ENCODE results near the gene CAMKV.
A peak's percentile ranks its signal among the peaks of the same experiment; 100 is the strongest.
"Not testable (repeated sequence)": the region's sequence is repeated elsewhere in the genome, so short reads cannot be mapped to it uniquely, and the experiment has no call there.

Gene CAMKV

DNA sequence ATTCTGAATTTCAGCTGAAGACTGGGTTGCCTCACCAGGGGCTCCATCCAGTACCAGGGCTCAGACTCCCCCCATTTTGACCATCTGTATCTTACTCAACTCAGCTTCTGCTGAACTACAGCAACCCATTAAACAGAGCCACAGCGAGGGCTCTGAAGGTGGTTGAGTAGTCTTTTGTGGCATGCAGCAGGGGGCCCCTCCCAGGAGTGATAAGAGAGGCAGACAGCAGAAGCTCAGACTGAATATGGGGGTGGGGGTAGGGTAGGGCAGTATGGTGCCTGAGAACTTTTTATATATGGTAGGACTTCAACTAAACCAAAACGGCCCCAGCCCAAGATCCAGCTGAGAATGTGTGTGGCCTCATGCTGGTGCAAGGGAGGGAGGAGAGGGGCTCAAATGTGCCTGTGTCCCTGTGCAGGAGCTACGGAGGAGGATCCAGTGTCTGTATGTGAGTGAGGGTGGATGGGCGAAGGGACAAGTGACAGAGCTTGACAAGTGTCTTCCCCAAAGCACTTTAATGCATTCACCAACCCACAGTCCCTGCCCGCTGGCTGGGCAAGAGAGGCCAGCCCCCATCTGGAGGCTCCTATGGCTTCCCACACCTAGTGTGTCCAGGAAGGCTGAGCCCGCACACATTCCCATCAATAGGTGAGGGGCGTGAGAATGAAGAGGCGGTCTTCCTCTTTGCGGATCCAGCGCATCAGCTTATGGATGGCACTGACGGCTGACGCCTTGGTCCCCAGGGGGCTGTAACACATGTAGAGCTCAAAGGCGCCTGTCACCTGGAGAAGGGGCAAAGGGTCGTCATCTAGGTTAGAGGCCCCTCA lies 38.9 kb upstream of the CAMKV start:
- no peak for ATAC-seq
- TF ChIP-seq, protein P1, sequence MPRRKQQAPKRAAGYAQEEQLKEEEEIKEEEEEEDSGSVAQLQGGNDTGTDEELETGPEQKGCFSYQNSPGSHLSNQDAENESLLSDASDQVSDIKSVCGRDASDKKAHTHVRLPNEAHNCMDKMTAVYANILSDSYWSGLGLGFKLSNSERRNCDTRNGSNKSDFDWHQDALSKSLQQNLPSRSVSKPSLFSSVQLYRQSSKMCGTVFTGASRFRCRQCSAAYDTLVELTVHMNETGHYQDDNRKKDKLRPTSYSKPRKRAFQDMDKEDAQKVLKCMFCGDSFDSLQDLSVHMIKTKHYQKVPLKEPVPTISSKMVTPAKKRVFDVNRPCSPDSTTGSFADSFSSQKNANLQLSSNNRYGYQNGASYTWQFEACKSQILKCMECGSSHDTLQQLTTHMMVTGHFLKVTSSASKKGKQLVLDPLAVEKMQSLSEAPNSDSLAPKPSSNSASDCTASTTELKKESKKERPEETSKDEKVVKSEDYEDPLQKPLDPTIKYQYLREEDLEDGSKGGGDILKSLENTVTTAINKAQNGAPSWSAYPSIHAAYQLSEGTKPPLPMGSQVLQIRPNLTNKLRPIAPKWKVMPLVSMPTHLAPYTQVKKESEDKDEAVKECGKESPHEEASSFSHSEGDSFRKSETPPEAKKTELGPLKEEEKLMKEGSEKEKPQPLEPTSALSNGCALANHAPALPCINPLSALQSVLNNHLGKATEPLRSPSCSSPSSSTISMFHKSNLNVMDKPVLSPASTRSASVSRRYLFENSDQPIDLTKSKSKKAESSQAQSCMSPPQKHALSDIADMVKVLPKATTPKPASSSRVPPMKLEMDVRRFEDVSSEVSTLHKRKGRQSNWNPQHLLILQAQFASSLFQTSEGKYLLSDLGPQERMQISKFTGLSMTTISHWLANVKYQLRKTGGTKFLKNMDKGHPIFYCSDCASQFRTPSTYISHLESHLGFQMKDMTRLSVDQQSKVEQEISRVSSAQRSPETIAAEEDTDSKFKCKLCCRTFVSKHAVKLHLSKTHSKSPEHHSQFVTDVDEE (CRISPR knock-in tag; IDR thresholded peaks at IDR 0.05), result no peak
- TF ChIP-seq, protein P2, sequence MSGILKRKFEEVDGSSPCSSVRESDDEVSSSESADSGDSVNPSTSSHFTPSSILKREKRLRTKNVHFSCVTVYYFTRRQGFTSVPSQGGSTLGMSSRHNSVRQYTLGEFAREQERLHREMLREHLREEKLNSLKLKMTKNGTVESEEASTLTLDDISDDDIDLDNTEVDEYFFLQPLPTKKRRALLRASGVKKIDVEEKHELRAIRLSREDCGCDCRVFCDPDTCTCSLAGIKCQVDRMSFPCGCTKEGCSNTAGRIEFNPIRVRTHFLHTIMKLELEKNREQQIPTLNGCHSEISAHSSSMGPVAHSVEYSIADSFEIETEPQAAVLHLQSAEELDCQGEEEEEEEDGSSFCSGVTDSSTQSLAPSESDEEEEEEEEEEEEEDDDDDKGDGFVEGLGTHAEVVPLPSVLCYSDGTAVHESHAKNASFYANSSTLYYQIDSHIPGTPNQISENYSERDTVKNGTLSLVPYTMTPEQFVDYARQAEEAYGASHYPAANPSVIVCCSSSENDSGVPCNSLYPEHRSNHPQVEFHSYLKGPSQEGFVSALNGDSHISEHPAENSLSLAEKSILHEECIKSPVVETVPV (CRISPR knock-in tag; IDR thresholded peaks at IDR 0.05), result no peak
- TF ChIP-seq SNAI2 (CRISPR knock-in tag; IDR thresholded peaks at IDR 0.05), result no peak
- TF ChIP-seq ZFP3 (CRISPR knock-in tag; IDR thresholded peaks at IDR 0.05), result no peak
- TF ChIP-seq TOX (CRISPR knock-in tag; IDR thresholded peaks at IDR 0.05; ENCODE audit: borderline replicate concordance), result no peak
- no peak for TF ChIP-seq PPARA (CRISPR knock-in tag; IDR thresholded peaks at IDR 0.05; ENCODE audit: borderline replicate concordance)
- TF ChIP-seq BACH2 (CRISPR knock-in tag; IDR thresholded peaks at IDR 0.05; ENCODE audit: borderline replicate concordance), result no peak
- no peak for TF ChIP-seq ARNTL (CRISPR knock-in tag; IDR thresholded peaks at IDR 0.05; ENCODE audit: borderline replicate concordance, low read depth)

DNA sequence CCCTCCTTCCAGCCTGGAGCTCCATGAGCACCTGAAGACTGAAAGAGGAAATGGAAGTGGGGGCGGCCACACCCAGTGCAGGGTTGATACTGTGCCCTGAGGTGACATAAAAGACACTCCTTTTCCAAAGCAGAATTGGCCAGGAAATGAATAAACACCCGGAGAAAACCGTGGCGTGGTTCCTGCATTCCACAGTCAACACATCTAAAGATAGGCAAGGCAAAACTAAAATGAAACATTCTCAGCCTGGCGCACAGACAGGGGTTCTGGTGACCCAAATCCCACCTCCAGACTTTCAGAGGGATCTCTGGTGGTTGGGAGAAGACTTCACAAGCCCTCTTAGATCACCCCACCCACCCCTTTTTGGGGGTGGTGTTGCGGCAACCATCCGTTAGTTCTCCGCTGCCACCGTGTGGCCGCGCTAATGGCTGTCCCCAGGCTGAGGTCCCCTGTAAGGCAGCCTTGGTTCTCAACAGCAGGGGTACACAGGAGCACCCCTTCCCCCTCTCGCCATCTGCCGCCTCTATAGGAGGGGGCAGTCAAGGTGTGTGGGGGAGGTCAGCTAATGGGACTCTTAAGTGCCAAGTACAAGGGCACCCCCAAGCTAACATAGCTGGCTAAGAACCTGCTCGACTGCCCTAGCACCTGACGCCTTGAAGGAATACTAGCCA lies 36.5 kb upstream of the CAMKV start:
- peak; percentile 41; the same call in 2 of the 3 replicates for ATAC-seq
- TF ChIP-seq ISL1 (CRISPR knock-in tag; IDR thresholded peaks at IDR 0.05) (no peak), ZFP3 (CRISPR knock-in tag; IDR thresholded peaks at IDR 0.05) (no peak), ZNF70 (CRISPR knock-in tag; IDR thresholded peaks at IDR 0.05) (no peak), TOX (CRISPR knock-in tag; IDR thresholded peaks at IDR 0.05; ENCODE audit: borderline replicate concordance) (no peak), CSDC2 (CRISPR knock-in tag; IDR thresholded peaks at IDR 0.05) (no peak), ZNF565 (CRISPR knock-in tag; conservative IDR thresholded peaks at IDR 0.05; ENCODE audit: low read depth) (no peak), ZFP30 (CRISPR knock-in tag; IDR thresholded peaks at IDR 0.05) (no peak), GLIS3 (CRISPR knock-in tag; IDR thresholded peaks at IDR 0.05) (no peak), ZNF8 (CRISPR knock-in tag; IDR thresholded peaks at IDR 0.05) (no peak), PPARA (CRISPR knock-in tag; IDR thresholded peaks at IDR 0.05; ENCODE audit: borderline replicate concordance) (no peak)
- TF ChIP-seq, protein P2 (CRISPR knock-in tag; IDR thresholded peaks at IDR 0.05), result no peak

DNA sequence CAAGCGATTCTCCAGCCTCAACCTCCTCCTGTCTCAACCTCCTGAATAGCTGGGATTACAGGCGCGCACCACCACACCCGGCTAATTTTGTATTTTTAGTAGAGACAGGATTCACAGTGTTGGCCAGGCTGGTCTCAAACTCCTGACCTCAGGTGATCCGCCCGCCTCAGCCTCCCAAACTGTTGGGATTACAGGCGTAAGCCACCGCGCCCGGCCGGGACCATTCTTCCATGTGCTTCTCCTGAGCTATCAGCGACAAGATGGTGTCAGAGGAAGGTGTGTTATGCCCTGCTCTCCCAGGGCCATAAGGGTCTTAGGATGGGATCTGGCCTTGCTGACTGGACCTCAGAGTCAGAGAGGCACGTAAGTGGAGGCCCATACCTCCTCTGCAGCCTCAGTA lies 34.7 kb upstream of the CAMKV start:
- ATAC-seq, result not testable (repeated sequence)

DNA sequence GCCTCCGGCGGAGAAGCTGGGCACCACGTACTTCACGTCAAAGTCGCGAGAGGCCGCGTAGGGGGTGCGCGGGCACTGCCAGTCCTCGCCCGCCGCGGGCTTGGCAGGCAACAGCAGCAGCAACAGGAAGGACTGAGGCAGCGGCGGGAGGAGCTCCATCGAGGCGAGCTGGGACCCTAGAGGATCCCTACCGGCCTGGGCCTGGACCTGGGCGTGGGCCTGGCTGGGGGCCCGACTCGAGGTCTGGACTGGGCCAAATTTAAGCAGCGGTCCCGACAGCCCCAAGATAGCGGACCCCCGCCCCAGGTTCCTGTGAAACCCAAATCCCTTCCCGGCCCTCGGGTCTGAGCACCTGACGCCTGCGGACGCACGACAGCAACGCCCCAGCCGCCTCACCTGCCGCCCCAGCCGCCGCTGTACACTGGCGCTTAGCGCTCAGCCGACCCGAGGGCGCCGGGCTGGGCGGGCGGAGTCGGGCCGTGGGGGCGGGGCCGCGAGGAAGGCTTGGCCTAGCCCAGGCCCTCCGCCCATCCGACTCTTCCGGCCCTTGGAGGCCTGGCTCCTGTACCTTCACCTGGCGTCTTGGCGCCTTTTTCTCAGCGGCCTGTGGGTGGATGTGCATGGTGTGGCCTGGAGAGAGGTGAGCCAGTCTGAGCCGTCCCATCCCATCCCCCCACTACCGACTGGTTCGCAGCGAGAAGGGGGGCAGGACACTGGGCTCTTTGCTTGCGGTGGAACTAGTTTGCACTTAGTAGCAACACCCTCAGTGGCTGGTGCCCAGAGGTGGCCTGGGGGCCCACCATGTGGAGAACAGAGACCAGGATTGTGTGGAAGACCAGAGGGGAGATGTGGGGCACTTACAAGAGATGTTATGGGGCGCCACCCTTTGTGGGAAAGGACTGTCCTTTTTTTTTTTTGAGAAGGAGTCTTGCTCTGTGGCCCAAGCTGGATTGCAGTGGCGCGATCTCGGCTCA lies 34.0 kb upstream of the CAMKV start, which contains the start of gene MST1R:
Gene MST1R, minus strand, starts transcription at position 423 of the 974 bp plus-strand sequence. Its CDS starts 264 bp downstream, at position 159.
- no peak for TF ChIP-seq ISL1 (CRISPR knock-in tag; IDR thresholded peaks at IDR 0.05)
- no peak for TF ChIP-seq OSR1 (CRISPR knock-in tag; IDR thresholded peaks at IDR 0.05)
- no peak for TF ChIP-seq TOX (CRISPR knock-in tag; IDR thresholded peaks at IDR 0.05; ENCODE audit: borderline replicate concordance)
- ATAC-seq, result no peak
